ENCODE results near the gene EPB41L4B.
"Not testable (repeated sequence)": the region's sequence is repeated elsewhere in the genome, so short reads cannot be mapped to it uniquely, and the experiment has no call there.

EPB41L4B gene

GRCh38 chr9:109150925-109151545 is 169.8 kb downstream of the EPB41L4B start:
- DNase-seq: no peak

DNA sequence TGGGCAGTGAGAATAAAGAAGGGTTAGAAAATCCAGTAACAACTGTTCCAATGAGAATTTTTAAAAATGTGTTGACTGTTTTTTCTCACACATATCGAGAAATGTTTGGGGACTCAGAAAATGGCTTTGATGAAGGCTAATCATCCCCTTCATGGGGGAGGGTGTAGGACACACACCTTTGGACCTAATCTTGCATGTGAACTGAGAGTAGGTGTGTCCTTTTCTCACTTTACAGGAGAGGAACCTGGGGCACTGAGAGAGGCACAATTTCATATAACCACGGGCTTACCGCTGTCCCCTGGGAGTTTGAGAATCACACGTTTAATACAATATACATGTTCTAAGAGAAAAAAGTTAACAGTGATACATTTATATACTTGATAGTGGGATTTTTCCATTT is 171.1 kb downstream of the EPB41L4B start:
- no peak for DNase-seq

DNA sequence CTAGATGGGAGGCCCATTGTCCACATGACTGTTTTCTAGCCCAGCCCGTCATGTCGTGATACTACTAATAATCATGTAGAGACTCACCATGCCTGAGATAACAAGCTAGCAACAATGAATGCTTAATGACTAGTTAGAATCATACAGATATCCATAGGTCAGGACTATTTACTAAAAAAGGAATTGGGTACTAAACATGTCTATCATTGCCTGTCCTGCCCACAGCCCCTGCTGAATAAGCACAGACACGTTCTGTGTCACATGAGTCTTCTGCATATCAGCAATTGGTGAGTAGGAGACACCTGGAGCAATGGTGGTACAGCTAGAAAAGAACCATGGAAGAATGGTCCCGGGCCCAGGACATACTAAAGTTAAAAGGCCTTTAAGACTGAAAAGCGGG is 171.8 kb downstream of the EPB41L4B start:
- DNase-seq: no peak

- no peak for DNase-seq
Measured at GRCh38 chr9:109145051-109145450, 175.8 kb downstream of the EPB41L4B start.

DNA sequence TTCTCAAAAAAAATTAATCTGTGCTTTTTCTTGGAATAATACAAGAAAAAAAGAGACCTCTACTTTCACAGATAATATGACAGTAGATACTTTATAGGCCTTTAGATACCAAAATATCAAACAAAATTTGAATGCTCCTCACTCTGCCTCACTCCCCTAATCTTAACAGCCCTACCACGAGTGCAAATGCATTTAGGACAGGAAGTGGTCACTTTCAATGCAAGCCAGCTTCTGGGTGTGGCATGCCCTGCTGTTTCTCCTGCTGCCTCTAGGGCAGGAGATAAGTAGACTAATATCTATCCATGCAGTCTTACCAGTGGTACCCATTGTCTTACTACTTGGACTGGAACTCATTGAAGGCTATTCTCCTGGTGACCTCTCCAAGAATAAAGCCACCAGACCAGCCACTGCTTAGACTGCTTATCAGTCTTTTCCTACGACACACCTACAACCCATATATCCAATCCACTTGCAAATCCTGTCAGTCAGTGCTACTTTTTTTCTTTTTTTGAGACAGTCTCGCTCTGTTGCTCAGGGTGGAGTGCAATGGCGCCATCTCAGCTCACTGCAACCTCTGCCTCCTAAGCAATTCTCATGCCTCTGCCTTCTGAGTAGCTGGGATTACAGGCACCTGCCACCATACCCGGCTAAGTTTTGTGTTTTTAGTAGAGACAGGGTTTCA is 176.8 kb downstream of the EPB41L4B start:
- DNase-seq: no peak

DNA sequence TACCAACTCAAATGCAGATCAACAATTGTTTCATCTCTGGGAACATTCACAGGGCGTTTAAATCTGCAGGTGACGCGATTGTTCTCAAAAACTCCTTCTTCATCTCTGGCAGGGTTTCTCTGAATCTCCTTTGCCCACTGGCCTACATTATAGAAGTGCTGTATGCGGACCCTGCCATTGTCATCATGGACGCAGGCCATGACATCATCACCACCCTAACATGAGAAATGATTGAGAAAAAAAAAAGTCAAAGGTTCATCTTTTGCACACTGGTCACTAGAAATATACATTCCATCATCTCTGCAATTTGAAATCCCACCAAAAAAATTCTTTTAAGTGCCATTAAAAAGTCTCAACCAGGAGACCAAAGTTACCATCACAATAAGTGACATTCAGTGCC is 179.5 kb downstream of the EPB41L4B start:
- DNase-seq: no peak

GRCh38 chr9:109139851-109140250 is 181.0 kb downstream of the EPB41L4B start:
- DNase-seq: no peak

DNA sequence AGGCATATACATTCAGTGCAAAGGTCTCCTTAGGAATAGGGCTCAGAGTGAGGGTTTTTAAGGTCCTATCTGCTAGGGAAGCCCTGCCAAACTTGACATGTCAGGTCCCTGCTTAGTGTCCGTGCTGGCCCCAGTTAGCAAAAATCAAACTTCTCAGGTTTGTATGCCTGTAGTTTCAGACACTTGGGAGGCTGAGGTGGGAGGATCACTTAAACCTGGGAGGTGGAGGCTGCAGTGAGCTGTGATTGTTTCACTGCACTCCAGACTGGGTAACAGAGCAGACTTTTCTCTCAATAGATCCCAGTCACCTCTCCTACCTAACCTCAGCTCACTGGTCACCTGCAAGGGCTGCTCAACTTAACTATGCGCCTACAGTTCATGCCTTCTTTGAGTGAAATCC is 182.4 kb downstream of the EPB41L4B start:
- DNase-seq: no peak

GRCh38 chr9:109134167-109134578 is 186.7 kb downstream of the EPB41L4B start:
- no peak for DNase-seq

DNA sequence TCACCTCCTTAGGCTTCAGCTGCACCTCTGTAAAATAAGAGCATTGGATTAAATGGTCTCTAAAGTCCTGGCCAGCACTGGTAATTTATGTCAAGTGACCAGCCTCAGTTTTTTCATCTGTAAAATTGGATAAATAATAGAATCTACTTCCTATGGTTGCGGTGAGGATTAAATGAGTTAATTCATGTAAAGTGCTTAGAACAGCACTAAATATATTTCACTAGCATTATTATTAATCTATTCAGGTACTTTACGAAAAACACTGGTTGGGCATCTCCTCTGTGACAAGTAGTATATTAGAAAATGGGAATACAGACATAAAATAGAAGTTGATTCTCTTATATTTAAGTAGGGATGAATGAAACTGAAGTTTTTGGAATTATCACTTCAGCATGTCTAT is 187.3 kb downstream of the EPB41L4B start:
- DNase-seq: no peak

GRCh38 chr9:109132567-109133021 is 188.3 kb downstream of the EPB41L4B start:
- no peak for DNase-seq

DNA sequence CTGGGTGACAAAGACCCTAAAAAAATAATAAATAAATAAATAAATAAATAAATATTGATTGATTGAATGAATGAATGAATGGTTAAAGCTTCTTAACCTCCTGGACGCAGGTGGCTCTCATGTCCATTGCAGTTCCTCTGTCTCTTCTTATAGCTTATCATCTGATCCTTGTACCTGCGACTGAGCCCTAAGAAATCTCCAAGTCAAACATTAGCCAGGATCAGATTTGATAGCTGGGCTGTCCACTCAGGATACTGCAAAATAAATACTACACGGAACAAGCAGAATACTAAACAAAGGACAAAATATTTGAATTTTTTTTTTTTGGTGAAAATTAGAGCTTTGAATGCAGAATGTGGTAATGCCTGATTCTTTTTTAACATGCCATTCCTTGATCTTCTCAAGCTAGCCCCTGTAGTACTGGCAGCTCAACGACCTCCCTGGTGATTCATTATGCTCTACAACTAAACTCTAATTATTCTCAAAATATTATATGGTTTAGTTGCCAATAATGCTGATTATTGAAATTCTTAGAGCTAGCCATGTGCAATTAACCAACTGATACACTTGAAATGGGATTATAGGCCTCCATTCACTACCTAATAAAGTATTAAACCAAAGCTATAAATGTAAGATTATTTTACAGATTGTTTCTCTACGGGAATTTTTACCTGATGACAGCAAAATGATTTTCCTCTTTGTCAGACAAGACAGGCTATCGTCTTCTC is 191.2 kb downstream of the EPB41L4B start:
- DNase-seq: no peak

GRCh38 chr9:109126671-109127070 is 194.2 kb downstream of the EPB41L4B start:
- not testable (repeated sequence) for DNase-seq

DNA sequence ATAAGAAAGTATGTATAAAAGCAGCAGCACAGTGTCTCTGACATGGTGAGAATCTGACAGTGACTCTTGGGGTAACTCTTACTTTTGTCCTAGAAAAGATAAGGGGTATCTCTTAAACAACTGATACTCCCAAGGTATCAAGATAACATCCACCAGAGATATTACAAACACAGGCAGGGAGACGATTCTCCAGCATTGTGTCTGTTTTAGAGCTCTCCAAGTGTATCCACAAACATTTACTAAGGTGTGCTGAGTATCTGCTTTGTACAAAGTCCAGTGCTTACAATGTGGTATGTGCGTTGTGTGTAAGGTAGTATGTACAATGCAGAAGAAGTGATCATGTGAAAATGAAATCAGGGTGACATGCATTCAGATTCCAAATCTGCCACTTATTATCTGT is 196.7 kb downstream of the EPB41L4B start:
- DNase-seq: no peak

GRCh38 chr9:109122726-109123621 is 197.9 kb downstream of the EPB41L4B start:
- DNase-seq: no peak

All from right forelimb (tissue), 1 donor.